GM21526 (cell line): Measurements from ENCODE around the gene IRF4.

Experiments used
- ATAC-seq: cut with Tn5 transposase; IDR thresholded peaks from one replicate; pipeline ENCODE4 v1.9.1; 2021; ENCODE audit warnings: moderate library complexity; ENCODE audit not compliant: unreplicated experiment, low FRiP score

IRF4 gene

GRCh38 chr6:436308-437036 is 44.9 kb downstream of the IRF4 start:
- no peak for ATAC-seq

GRCh38 chr6:437037-437392 is 45.5 kb downstream of the IRF4 start:
- no peak for ATAC-seq

- no peak for ATAC-seq
These were observed 47.1 kb downstream of the IRF4 start for GRCh38 chr6:438634-439170.

GRCh38 chr6:439641-440167 is 48.2 kb downstream of the IRF4 start:
- no peak for ATAC-seq

- ATAC-seq = no peak
These were observed 49.8 kb downstream of the IRF4 start for GRCh38 chr6:441126-441920.

- ATAC-seq = no peak
These were observed 52.1 kb downstream of the IRF4 start for GRCh38 chr6:443621-444159.

GRCh38 chr6:444653-445275 is 53.2 kb downstream of the IRF4 start:
- ATAC-seq = no peak

GRCh38 chr6:445571-446417 is 54.2 kb downstream of the IRF4 start:
- no peak for ATAC-seq

- no peak for ATAC-seq
These were observed 55.1 kb downstream of the IRF4 start for GRCh38 chr6:446418-447366.

GRCh38 chr6:447381-448165 is 56.0 kb downstream of the IRF4 start:
- no peak for ATAC-seq

- no peak for ATAC-seq
These were observed 56.9 kb downstream of the IRF4 start for GRCh38 chr6:448296-449056.

- ATAC-seq = no peak
These were observed 57.5 kb downstream of the IRF4 start for GRCh38 chr6:449057-449430.

- ATAC-seq = no peak
These were observed 58.2 kb downstream of the IRF4 start for GRCh38 chr6:449486-450419.

- no peak for ATAC-seq
These were observed 59.8 kb downstream of the IRF4 start for GRCh38 chr6:451336-451735.

- no peak for ATAC-seq
These were observed 60.3 kb downstream of the IRF4 start for GRCh38 chr6:451847-452246.

- ATAC-seq = no peak
These were observed 60.9 kb downstream of the IRF4 start for GRCh38 chr6:452301-453067.
